Glutamatergic neuron (in vitro differentiated cells): ENCODE measurements around the gene DUS4L. TPM values are rescaled to one million over a fixed set of nuclear protein-coding genes. Genes with fewer than 3 reads are reported as not detected.

Experiments
- DNase-seq: peaks from one replicate; pipeline ENCODE4 v3.0.0; 2022
- H3K27ac Mint-ChIP-seq: one replicate; pipeline ENCODE4 v1.8.0; 2020; ENCODE audit warnings: mild to moderate bottlenecking, mixed read lengths, inconsistent platforms; ENCODE audit not compliant: unreplicated experiment
- H3K27me3 Mint-ChIP-seq: one replicate; pipeline ENCODE4 v1.8.0; 2020; ENCODE audit warnings: mild to moderate bottlenecking, moderate library complexity, mixed read lengths, inconsistent platforms; ENCODE audit not compliant: unreplicated experiment
- H3K36me3 Mint-ChIP-seq: one replicate; pipeline ENCODE4 v1.8.0; 2020; ENCODE audit warnings: mild to moderate bottlenecking, mixed read lengths, inconsistent platforms; ENCODE audit not compliant: unreplicated experiment
- H3K4me1 Mint-ChIP-seq: one replicate; pipeline ENCODE4 v1.8.0; 2020; ENCODE audit warnings: mild to moderate bottlenecking, low read depth, mixed read lengths, inconsistent platforms; ENCODE audit not compliant: unreplicated experiment
- H3K4me3 Mint-ChIP-seq: one replicate; pipeline ENCODE4 v1.8.0; 2020; ENCODE audit warnings: mild to moderate bottlenecking, mixed read lengths, inconsistent platforms; ENCODE audit not compliant: unreplicated experiment
- H3K9me3 Mint-ChIP-seq: one replicate; pipeline ENCODE4 v1.8.0; 2020; ENCODE audit warnings: mild to moderate bottlenecking, moderate library complexity, mixed read lengths, inconsistent platforms; ENCODE audit not compliant: unreplicated experiment
- total RNA-seq: library from RNA; stranded (reverse); fragmentation: NEBNext Ultra II Directional; extraction: Animal tissue kit (Norgen Biotek cat#: 25700); gene quantifications from one replicate; pipeline ENCODE4 v1.2.1, GENCODE V29; 2021; ENCODE audit not compliant: unreplicated experiment
- TF ChIP-seq, protein P1 (sequence below): fragments of 200-600 bp; sonication (generic); IDR thresholded peaks from one replicate; pipeline ENCODE4 v1.5.0; 2021; ENCODE audit not compliant: partially characterized antibody, unreplicated experiment

Gene DUS4L
- total RNA-seq, 1 donor from 2014 or later = 11.5 TPM

DNA sequence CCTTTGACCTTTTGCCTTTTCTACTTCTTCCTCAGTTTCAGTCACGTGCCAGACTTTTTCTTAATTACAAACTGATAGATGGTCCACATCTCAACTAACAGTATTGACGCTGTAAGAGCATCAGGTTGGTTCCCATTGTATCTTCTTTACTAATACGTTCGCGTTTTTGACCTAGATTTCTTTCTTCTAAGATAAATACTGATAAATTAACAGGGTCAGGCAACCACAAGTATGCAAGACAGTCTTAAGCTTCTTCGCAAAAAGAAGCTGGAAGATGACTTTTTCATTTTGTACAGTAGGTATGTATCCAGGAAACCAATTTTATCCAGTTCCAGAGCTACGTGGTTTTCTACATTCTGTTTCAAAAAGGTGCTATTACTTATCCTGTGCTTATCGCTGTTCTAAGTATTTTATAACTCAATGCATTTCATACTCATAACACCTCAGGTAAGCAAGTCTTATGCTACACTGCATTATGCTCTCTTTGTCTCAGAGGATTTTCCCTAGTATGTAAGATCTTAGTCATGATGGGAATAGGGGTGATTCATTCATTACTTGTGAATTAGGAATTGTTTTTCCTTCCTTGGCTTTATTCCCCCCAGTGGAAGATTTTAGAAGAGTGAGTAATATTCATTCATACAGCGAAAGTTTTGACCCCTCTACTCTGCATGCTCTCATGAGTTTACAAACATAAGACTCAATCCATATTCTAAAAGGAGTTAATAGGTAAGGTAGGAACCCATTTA lies 955 bp downstream of the DUS4L start:
- no peak for DNase-seq
- peaks cover 2% of the 10 kb centered on the region for H3K9me3 Mint-ChIP-seq
- peak overlapping the region; percentile 31 for H3K27ac Mint-ChIP-seq

DNA sequence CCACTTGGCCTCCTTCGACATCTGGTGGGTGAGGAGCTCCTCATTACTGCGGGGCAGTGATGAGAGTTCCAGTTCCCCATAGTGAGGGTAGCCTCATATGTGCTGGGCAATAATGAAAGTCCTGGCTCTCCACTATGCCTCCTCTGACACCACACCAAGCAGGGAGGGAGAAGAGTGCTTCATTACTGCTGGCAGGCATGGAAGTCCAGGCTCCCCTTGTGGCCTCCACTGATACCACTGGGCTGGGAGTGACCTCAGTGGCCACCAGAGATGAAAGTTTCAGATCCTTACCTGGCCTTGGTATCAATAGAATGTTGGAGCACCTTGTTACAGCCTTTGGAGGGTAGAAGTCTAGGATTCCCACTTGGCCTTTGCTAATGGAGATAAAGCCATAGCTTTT lies 6.5 kb downstream of the DUS4L start:
- no peaks in the 10 kb centered on the region for H3K4me1 Mint-ChIP-seq
- no peak overlapping the region for H3K27ac Mint-ChIP-seq
- H3K9me3 Mint-ChIP-seq = no peaks in the 10 kb centered on the region
- no peak overlapping the region for H3K4me3 Mint-ChIP-seq
- no peak for DNase-seq
- no peaks in the 10 kb centered on the region for H3K27me3 Mint-ChIP-seq
- TF ChIP-seq, protein P1, sequence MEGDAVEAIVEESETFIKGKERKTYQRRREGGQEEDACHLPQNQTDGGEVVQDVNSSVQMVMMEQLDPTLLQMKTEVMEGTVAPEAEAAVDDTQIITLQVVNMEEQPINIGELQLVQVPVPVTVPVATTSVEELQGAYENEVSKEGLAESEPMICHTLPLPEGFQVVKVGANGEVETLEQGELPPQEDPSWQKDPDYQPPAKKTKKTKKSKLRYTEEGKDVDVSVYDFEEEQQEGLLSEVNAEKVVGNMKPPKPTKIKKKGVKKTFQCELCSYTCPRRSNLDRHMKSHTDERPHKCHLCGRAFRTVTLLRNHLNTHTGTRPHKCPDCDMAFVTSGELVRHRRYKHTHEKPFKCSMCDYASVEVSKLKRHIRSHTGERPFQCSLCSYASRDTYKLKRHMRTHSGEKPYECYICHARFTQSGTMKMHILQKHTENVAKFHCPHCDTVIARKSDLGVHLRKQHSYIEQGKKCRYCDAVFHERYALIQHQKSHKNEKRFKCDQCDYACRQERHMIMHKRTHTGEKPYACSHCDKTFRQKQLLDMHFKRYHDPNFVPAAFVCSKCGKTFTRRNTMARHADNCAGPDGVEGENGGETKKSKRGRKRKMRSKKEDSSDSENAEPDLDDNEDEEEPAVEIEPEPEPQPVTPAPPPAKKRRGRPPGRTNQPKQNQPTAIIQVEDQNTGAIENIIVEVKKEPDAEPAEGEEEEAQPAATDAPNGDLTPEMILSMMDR = no peak
- H3K36me3 Mint-ChIP-seq = no peaks in the 10 kb centered on the region

More for the DNA sequence above, 955 bp downstream of the DUS4L start:
- TF ChIP-seq, protein P1 = no peak
- peak overlapping the region; percentile 89 for H3K4me3 Mint-ChIP-seq
- H3K36me3 Mint-ChIP-seq = no peaks in the 10 kb centered on the region
- peaks cover 4% of the 10 kb centered on the region for H3K4me1 Mint-ChIP-seq
- peaks cover 3% of the 10 kb centered on the region for H3K27me3 Mint-ChIP-seq

DNA sequence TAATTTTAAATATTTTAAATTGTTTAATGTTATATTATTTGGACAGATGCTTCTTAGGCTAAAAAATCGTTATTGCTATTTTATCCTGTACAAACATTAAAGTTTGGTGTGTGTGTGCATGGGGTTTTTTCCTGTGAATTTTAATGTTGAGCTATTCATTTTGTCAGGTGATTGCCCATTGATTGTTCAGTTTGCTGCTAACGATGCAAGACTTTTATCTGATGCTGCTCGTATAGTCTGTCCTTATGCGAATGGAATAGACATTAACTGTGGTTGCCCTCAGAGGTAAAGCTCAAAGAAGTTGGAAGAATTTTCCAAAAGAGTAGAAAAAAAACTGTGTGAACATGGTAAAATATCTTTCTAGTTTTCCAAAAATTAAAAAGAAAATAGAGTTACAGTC lies 9.8 kb downstream of the DUS4L start:
- TF ChIP-seq, protein P1 = no peak
- Mint-ChIP-seq H3K4me3 (no peak overlapping the region), H3K9me3 (no peaks in the 10 kb centered on the region), H3K27me3 (peaks cover 1% of the 10 kb centered on the region), H3K4me1 (no peaks in the 10 kb centered on the region), H3K36me3 (no peaks in the 10 kb centered on the region), H3K27ac (no peak overlapping the region)
- no peak for DNase-seq

DNA sequence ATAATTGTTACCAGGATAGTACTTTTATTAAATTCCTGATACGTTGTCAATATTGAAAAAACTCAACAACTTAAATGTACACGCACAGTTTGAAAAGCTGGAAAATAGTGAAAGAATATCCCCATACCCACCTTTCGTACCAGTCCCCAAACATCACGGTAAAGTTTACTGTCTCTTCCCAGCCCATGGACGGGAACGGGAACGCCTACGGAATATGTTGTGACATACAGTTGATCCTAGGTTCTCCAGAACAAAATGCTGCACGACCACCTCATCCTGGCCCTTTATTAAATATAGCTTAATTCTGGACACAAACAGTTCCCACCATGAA lies 15.7 kb downstream of the DUS4L start:
- Mint-ChIP-seq H3K4me1 (no peaks in the 10 kb centered on the region), H3K27me3 (peaks cover 1% of the 10 kb centered on the region), H3K4me3 (peak overlapping the region; percentile 94), H3K27ac (peak overlapping the region; percentile 62), H3K9me3 (no peaks in the 10 kb centered on the region), H3K36me3 (no peaks in the 10 kb centered on the region)
- DNase-seq = no peak
- TF ChIP-seq, protein P1 = no peak

DNA sequence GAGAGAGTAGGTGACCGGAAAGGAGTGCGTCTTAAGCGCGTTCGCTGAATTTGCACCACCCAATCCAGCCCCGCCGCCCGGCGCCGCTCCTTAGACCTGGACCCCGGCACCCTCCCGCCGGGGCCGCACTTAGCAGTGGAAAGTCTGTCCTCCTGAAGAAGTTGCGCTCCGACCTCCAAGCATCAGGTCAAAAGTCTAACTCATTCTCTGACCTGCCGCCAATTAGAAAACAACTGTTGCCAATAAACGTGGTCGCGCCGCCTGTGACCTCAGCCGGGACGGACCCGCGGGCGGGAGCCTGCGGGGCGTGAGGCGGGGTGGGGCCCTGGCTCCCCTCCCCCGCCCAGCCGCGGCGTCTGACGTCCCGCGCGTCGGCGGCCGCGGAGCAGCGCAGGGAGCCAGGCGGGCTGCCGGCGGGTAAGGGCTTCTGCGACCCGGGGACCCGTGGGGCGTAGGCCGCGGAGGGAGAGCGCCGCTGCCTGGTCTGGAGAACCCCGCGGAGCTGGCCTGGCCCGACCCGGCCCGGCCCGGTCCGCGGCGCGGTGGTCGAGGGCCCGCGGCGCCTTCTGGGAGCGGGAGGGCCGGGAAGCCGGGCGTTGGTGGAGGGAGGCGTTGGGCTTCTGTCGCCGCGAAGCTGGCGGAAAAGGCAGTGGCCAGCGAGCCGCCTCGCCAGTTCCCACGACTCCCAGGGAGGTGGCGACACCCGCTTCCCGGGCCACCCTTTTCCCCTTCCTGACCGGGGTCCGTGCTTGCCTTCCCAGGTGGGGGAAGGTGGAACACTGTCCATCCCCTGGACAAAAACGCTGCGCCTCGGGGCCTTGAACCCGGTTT lies 16.3 kb downstream of the DUS4L start, which contains the start of gene BCAP29:
Gene BCAP29, plus strand, starts transcription at position 362 of the 831 bp plus-strand sequence. CDS start 527 bp downstream, outside the sequence.
- Mint-ChIP-seq H3K4me1 (no peaks in the 10 kb centered on the region), H3K27me3 (peaks cover 1% of the 10 kb centered on the region), H3K4me3 (peak within 1 kb of the TSS; percentile 94), H3K36me3 (no peaks in the 10 kb centered on the region), H3K27ac (peak within 1 kb of the TSS; percentile 77), H3K9me3 (no peaks in the 10 kb centered on the region)
- peak; percentile 83 for DNase-seq
- TF ChIP-seq, protein P1 = no peak
